GM21576 (cell line): ENCODE measurements around the gene LYPD8.
"Not testable (repeated sequence)": the region's sequence is repeated elsewhere in the genome, so short reads cannot be mapped to it uniquely, and the experiment has no call there.

ENCODE experiments used
- ATAC-seq: cut with Tn5 transposase; IDR thresholded peaks from one replicate; pipeline ENCODE4 v1.9.1; 2021; ENCODE audit warnings: mild to moderate bottlenecking, moderate library complexity; ENCODE audit not compliant: unreplicated experiment

The LYPD8 gene, protein sequence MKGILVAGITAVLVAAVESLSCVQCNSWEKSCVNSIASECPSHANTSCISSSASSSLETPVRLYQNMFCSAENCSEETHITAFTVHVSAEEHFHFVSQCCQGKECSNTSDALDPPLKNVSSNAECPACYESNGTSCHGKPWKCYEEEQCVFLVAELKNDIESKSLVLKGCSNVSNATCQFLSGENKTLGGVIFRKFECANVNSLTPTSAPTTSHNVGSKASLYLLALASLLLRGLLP

DNA sequence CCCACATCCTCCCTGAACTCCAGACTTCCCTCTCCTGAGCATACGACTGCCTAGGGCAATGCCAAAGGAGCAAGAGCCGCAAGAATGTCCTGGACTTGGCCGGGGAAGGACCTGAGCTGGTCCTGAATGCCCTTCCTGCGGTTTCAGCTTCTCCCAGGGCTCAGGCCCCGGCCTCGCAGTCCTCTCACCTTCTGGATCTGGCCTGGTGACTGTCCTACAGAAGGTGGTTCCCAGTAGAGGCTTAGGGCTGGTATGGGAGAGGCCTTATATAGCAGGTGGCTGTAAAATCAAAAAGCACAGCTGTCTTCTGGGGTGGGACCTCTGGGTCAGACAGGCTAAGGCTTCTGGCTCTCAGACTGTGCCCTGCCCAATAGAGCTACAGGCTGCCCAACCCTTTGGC, at the start of gene LYPD8:
LYPD8 (minus strand) TSS at position 243 of the 400 bp plus-strand sequence. CDS start 4,678 bp downstream, outside the sequence.
- no peak for ATAC-seq

DNA sequence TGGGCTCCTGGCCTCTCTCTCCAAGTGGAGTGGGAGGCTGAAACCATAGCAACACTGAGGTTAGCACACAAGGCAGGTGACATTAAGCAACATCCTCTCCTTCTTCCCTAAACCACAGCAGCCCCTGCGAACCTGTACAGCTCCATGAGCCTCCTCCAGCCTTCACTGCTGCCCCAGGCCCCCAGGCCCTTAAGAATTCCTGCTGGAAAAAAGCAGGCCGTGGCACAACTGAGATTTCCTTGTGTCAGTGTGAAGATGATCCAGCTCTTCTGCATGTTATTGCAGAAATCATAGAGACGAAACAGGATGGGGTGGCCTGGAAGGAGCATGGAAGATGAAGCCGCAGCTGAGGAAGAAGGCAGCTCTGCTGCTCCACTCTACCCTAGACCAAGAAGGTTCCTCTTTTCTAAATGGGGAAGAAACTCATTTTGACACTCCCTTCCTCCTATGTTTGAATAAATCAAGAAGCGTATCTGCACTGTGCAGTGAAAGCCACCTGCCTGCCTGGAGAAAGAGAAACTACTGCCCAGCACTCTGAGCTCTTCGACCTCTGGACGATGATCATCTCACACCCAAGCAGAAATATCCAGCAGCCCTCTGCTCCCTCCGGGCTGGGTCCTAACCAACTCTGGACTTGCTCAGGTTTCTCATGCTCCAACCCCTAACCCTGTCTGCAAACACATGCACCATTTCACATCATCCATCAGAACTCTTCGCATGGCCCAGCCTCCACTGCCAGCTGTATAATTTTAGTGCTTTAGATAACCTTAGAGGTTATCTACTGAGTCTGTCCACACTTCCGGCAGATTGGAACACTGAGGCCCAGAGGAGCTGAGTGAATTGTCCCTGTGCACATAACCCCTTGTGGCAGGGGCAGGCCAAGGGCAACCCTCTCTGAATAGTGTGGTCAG, 49.5 kb upstream of the LYPD8 start:
- ATAC-seq = peak; percentile 93

DNA sequence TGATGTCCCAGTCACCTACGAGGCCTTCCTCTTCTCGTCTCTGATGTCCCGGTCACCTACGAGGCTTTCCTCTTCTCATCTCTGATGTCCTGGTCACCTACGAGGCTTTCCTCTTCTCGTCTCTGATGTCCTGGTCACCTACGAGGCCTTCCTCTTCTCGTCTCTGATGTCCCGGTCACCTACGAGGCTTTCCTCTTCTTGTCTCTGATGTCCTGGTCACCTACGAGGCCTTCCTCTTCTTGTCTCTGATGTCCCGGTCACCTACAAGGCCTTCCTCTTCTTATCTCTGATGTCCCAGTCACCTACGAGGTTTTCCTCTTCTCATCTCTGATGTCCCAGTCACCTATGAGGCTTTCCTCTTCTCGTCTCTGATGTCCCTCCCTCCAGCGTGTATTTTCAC, 47.9 kb upstream of the LYPD8 start:
- not testable (repeated sequence) for ATAC-seq

DNA sequence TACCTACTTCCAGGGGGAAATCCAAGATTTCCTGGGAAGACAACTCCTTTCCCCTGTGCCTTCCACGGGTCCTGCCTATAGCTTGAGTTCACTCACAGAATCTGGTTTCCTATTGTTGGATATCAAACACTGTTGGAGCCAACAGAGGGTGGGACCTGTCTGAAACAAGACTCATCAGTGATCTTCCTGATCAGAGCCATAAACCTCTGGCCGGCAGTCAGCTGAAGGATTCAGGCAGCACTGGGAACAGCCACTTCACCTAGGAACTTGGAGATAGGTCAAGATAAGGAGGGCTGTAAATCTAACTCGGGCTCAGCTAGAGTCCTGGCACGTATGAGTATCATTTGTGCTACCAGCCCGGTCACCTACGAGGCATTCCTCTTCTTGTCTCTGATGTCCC, 46.9 kb upstream of the LYPD8 start:
- no peak for ATAC-seq

DNA sequence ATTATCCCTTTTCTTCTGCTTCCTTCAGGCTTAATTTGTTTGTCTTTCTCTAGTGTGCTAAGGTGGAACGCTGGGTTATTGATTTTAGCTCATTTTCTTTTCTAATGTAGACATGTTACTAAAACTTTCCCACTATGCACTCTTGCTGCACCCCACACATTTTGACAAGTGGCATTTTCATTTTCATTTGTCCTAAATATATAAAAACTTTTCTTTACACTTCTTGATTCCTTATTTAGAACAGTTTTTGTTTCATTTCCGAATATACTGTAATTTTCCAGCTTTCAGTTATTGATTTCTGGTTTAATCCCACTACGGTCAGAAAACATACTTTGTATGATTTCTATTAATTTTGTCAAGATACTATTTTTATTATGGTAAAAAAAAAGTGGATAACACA, 44.9 kb upstream of the LYPD8 start:
- no peak for ATAC-seq

DNA sequence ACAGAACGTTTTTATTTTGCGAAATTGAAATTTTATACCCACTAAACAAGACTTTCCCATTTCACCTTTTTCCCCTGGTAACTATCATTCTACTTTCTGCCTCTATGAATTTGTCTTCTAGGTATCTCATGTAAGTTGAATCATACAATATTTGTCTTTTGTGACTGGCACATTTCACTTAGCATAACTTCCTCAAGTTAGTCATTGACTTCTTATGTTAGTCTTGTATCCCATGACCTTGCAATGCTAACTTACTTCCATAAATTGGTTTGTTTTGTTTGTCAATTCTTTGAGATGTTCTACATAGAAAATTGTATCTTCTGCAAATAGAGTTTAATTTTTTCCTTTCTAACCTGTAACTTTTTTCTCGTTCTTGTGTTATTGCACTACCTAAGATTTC, 43.2 kb upstream of the LYPD8 start:
- no peak for ATAC-seq

DNA sequence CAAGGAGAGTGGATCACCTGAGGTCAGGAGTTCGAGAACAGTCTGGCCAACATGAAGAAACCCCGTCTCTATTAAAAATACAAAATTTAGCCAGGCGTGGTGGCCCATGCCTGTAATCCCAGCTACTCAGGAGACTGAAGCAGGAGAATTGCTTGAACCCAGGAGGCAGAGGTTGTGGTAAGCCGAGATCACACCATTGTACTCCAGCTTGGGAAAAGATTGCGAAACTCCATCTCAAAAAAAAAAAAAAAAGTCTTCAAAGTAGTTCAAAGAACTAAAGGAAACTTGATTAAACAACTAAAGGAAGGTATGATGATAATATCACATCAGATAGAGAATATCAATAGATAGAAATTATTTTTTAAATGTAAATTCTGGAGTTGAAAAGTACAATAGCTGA, 39.1 kb upstream of the LYPD8 start:
- not testable (repeated sequence) for ATAC-seq

DNA sequence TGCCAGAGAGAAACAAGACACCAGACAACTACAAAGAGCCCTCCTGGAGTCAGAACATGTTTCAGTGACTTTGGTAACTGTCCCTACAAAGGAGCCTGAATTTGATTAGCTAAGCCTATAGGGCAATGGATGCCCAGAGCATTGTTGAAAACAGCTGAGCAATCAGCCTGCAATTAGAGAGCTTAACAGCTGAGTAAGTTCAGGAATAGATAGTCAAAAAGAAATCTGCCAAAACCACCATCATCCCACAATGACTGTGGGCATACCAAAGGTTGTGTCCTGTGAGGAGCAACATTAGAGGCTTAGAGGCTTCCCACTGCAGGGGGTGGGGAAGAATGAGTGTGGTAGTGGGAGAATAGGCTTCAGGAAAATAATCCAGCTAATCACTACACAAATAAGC, 38.0 kb upstream of the LYPD8 start:
- peak; percentile 81 for ATAC-seq

DNA sequence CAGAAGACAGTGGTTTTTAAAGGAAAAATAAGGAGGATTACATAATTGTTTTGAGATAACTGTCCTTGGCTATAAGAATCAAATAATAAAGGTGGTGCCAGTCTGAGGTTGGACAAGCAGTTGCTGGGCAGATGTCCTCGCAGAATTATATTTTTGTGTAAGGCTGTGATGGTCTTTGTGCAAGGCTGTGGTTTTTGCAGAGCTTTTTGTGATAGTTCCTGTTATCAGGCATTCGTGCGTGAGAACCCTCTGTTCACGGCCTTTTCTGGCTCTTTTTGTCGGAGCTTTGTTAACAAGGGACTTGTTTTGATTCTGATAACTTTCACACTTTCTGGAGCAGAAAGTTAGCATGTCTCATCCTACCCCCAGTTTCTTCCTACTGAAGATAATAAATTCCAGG, 36.8 kb upstream of the LYPD8 start:
- no peak for ATAC-seq

DNA sequence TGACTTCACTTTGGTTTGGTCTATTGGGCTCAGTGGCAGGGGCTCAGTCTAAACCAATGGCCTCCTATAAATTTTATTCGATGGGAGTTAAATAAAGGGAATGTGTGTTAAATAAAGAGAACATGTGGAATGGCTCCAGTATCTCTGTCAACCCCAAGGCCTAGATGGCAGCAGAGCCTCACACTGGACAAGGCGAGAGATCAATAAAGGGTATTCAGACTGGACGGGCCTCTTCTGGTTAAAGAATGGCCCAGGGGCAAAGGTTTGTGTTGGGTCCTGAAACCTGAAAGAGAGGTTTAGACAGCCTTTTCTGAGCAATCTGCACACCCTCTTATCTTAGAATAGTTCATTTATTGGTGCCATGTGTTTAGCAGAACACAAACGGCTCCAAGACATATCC, 35.5 kb upstream of the LYPD8 start:
- no peak for ATAC-seq

DNA sequence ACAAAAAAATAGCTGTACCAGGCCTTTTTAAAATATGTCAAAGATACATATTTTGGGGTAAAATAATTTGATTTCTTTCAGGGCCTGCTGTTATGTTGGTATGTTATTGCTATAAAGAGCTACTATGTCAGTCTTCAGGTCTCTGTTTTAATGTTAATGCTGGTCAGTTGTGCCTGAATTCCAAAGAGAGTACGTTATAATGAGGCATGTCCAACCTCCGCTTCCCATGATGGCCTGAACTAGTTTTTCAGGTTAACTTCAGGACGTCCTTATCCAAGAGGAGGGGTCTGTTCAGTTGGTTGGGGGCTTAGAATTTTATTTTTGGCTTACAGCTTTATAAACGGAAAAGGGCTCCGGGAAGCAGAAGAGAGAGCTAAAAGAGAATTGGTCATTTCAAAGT, 34.9 kb upstream of the LYPD8 start:
- no peak for ATAC-seq

DNA sequence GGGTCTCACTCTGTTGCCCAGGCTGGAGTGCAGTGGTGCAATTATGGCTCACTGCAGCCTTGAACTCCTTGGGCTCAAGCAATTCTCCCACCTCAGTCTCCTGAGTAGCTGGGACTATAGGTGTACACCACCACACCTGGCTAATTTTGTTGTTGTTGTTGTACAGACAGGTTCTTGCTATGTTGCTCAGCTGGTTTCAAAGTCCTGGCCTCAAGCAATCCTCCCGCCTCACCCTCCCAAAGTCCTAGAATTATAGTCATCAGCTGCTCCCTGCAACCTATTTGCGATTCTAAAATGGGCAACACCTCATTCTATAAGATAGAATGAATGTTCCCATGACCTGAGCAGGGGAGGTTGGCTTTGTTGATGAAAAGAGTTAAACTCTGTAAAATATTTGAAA, 33.8 kb upstream of the LYPD8 start:
- not testable (repeated sequence) for ATAC-seq

DNA sequence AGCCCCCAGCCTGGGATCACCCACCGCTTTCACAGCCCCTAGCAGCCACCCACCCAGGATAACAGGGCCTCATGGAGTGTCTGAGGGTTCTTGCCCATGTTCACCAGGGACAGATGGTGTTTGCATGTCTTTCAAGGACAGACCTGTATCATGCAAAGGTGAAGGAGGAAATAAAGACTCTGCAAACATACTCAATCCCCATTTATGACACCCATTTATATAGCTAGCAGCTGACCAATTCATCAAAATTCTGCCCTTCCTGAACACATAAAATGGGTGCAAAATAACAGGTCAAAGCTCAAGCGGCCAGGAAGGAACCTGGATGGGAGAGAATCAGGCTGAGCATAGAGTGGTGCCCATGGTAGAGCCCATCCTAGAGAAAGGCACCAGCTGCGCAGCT, 32.8 kb upstream of the LYPD8 start:
- ATAC-seq = no peak

DNA sequence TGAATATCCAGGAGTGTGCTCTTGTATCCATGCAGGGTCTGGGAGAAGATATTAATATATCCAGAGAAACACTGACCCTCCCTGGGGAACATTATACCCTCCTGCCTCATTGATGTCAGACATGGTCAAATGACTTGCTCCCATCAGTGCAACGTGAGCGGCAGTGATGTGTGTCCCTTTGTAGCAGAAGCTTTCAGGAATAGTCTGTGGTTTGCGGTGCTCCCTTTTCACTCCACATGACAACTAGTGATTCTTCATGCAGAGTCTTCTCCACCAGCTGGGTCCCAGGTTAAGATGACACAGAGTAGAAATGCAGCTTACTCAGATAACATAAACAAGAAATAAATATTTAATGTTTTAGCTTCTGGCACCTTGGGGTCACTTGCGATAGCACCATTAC, 31.9 kb upstream of the LYPD8 start:
- ATAC-seq = no peak

DNA sequence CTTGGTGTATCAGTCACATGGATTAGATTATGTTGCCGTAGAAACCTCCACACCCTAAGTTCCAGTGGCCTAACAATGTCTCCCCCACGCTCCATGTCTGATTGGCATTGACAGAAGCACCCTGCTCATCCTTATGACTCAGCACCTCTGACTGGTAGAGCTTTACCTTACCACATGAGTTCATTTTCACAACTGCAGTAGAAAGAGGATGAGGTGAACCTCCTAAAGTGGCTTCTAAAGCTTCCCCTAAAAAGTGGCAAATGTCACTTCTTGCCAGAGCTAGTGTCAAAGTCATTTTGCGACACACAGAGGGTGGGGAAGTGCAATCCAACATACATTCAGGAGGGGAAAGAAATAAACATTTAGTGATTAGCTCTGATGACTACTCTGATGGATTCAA, 30.6 kb upstream of the LYPD8 start:
- peak; percentile 67 for ATAC-seq

DNA sequence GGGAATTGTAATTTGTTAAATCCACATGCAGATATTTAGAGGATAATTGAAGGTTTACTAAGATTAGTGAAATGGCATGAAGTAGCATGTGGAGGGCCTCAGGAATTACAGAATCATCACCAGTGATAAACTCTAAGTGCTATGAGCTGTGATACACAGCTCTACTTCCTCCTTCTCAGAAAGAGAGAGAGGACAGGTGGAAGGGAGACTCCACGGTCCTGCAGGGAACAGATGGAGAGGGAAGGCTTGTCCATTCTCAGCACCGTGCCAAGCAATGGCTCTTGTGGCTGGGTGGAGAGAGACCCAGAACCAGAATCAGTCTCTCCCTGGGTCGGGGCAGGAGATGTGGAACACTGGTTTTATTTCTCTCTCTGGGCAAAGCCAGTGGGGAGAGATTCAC, 27.8 kb upstream of the LYPD8 start:
- ATAC-seq = no peak

DNA sequence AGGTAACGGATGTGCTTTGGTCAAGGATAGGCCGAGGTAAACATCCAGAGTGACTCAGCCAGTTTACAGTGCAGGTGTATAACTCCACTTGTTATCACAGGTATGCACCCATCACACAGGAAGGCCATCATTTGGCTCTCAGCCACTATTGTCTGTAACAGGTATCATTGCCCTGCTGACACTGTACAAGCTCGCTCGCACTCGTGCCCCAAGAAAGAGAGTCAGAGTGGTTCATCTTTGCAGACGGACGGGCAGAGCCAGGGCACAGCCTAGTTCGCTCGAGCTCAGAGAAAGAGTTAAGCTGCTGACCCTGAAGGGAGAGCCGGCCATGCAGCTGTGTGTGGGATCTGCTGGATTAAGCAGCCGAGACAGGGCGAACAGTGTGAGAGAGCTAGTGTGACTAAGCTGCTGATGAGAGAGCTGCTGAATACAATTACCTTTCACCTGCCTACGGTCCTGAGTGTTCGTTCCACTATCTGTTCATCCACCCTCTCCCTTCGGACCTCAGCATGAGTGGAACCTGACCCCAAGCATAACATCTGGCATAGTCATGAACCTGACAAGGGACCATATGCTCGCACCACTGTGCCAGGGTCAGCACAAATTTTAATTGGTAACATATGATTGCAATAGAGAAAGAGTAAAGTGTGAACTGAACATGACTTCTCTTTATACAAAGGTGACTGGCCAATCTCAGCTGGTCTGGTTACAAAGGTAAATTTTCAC, 27.0 kb upstream of the LYPD8 start:
- no peak for ATAC-seq

DNA sequence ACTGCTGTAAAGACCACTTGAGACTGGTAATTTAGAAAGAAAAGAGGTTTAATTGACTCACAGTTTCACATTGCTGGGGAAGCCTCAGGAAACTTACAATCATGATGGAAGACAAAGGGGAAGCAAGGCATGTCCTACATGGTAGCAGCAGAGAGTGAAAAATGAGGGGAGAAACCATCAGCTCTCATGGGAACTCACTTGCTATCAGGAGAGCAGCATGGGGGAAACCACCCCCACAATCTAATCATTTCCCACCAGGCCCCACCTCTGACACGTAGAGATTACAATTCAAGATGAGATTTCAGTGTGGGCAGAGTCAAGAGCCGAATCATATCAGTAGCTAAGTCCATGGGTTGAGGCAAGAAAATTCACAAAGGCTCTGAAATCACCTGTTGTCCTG, 23.8 kb upstream of the LYPD8 start:
- ATAC-seq = no peak

DNA sequence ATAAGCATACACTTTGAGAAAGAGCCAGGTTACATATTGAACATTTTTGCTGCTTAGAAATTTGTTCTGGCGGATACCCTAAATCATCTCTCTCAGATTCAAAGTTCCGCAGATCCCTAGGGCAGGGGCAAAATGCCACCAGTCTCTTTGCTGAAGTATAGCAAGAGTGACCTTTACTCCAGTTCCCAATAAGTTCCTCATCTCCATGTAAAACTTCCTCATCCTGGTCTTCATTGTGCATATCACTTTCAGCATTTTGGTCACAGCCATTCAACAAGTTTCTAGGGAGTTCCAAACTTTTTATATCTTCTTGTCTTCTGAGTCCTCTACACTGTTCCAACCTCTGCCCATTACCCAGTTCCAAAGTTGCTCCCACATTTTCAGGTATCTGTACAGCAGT, 23.3 kb upstream of the LYPD8 start:
- no peak for ATAC-seq

DNA sequence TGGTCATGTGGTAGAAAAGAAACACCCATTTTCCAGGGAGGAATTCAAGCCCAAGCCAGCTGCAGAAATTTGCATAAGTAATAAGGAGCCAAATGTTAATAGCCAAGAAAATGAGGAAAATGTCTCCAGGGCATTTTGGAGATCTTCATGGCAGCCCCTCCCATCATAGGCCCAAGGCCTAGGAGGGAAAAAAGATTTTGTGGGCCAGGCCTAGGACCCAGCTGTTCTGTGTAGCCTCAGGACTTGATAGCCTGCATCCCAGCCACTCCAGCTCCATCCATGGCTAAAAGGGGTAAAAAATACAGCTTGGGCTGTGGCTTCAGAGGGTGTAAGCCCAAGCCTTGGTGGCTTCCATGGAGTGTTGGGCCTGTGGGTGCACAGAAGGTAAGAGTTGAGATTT, 21.4 kb upstream of the LYPD8 start:
- no peak for ATAC-seq

DNA sequence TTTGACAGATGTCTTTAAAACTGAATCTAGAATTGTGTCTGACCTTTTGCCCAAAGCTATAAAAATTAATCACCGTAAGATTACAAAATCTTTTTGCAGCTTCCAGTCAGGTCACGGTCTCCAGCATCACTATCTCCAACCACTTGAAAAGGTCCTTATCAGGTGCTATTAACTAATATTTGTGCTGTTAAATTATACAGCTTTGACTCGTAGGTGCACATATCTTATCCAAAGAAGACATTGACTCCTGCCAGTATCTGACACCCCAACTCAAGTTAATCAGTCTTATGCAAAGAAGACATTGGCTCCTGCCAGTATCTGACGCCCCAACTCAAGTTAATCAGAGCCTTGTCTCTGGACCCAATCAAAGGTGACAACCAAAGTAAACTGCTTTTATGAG, 19.9 kb upstream of the LYPD8 start:
- no peak for ATAC-seq

DNA sequence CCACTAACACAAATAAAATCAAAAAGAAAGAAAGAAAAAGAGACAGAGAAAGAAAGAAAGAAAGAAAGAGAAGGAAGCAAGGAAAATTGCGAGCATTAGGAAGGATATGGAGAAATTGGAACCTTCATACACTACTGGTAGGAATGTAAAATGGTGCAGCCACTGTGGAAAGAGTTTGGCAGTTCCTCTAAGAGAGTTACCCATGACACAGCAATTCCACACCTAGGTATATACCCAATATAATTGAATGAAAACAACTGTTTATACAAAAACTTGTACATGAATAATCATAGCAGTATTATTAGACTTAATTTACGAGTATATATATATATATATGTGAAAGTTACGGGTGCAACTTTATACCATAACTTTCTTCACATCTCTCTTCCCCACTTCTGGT, 4.1 kb upstream of the LYPD8 start:
- ATAC-seq = no peak
